HL-60 (cell line): ENCODE data around the gene LMAN1L.

ENCODE experiments used
- DNase-seq, 2 experiments: peaks; one replicate each; pipeline ENCODE4 v3.0.0-alpha.2; 2010 to 2020; ENCODE audit warnings: low read depth in 1 of 2, low spot score in 1 of 2
- H3K27ac ChIP-seq: fragments of 250-450 bp; sonication (Bioruptor Pico); replicated peaks from 2 replicates; pipeline ENCODE4 v1.5.1; 2020; ENCODE audit warnings: mild to moderate bottlenecking, moderate library complexity
- H3K27me3 ChIP-seq: fragments of 250-450 bp; sonication (Bioruptor Pico); 2 replicates; pipeline ENCODE4 v1.5.1; 2021; ENCODE audit warnings: mild to moderate bottlenecking, moderate library complexity; ENCODE audit not compliant: insufficient read depth, poor library complexity, severe bottlenecking
- H3K4me3 ChIP-seq: replicated peaks from 2 replicates; pipeline ENCODE4 v1.5.1; 2011; ENCODE audit warnings: mild to moderate bottlenecking, control low read depth, low read length; ENCODE audit not compliant: insufficient read depth
- CTCF ChIP-seq: IDR thresholded peaks from one replicate; pipeline ENCODE4 v1.5.1; 2011; ENCODE audit warnings: low read length, control low read depth, inconsistent platforms; ENCODE audit not compliant: insufficient read depth
- GABPA ChIP-seq: IDR thresholded peaks from 2 replicates; pipeline ENCODE4 v1.6.1; 2012; ENCODE audit warnings: low read depth
- POLR2AphosphoS5 ChIP-seq: IDR thresholded peaks from 2 replicates; pipeline ENCODE4 v1.6.1; 2012; ENCODE audit warnings: low read depth
- REST ChIP-seq: IDR thresholded peaks from 2 replicates; pipeline ENCODE4 v1.6.1; 2012; ENCODE audit warnings: low read depth; ENCODE audit not compliant: insufficient replicate concordance
- SPI1 ChIP-seq: IDR thresholded peaks from 2 replicates; pipeline ENCODE4 v1.6.1; 2012; ENCODE audit warnings: low read depth, mild to moderate bottlenecking, borderline replicate concordance

LMAN1L gene

GRCh38 chr15:74837482-74838136 is 25.0 kb downstream of the LMAN1L start:
- no peak overlapping the region for H3K27ac ChIP-seq
- TF ChIP-seq POLR2AphosphoS5 (no peak), REST (no peak), SPI1 (no peak), GABPA (no peak), CTCF (no peak)
- DNase-seq = no peak
- H3K4me3 ChIP-seq = no peak overlapping the region
- H3K27me3 ChIP-seq = no peaks in the 10 kb centered on the region

GRCh38 chr15:74838137-74838516 is 25.5 kb downstream of the LMAN1L start:
- Histone ChIP-seq H3K4me3 (no peak overlapping the region), H3K27me3 (no peaks in the 10 kb centered on the region), H3K27ac (no peak overlapping the region)
- TF ChIP-seq CTCF = no peak
- TF ChIP-seq REST = no peak
- TF ChIP-seq SPI1 = no peak
- no peak for TF ChIP-seq POLR2AphosphoS5
- no peak for DNase-seq

GRCh38 chr15:74838746-74839525 is 26.3 kb downstream of the LMAN1L start:
- DNase-seq = no peak
- TF ChIP-seq GABPA (no peak), REST (no peak), CTCF (no peak), POLR2AphosphoS5 (no peak), SPI1 (0 out of 2 replicates have a peak, but pooled peaks have one; percentile 24)
- H3K4me3 ChIP-seq = no peak overlapping the region
- no peak overlapping the region for H3K27ac ChIP-seq
- H3K27me3 ChIP-seq = no peaks in the 10 kb centered on the region
